Measurements from ENCODE around the gene RPS6KL1. TPM values are rescaled to one million over a fixed set of nuclear protein-coding genes. Genes with fewer than 3 reads are reported as not detected.

RPS6KL1 gene
- total RNA-seq, 4 donors from 2014 or later = 0.86 to 7.5 (median 1.8) TPM

GRCh38 chr14:74861734-74862090, 61.3 kb downstream of the RPS6KL1 start:
- Histone ChIP-seq H3K36me3 (no peaks in the 10 kb centered on the region), H3K27me3 (no peaks in the 10 kb centered on the region), H3K9me3 (no peaks in the 10 kb centered on the region), H3K4me3 (no peak overlapping the region), H3K27ac (no peak overlapping the region), H3K4me1 (peaks cover 4% of the 10 kb centered on the region)
- TF ChIP-seq CTCF (IDR thresholded peaks at IDR 0.05) (no peak), EP300 (IDR thresholded peaks at IDR 0.05) (no peak), POLR2A (IDR thresholded peaks at IDR 0.05) (no peak), POLR2AphosphoS5 (IDR thresholded peaks at IDR 0.05) (no peak)
- DNase-seq (ENCODE audit: low spot score in 2 of 2) = no peak
- 77% methylated on average over 3 of the region's 3 CpGs for WGBS

GRCh38 chr14:74860899-74861733, 61.9 kb downstream of the RPS6KL1 start:
- Histone ChIP-seq H3K4me1 (peaks cover 4% of the 10 kb centered on the region), H3K9me3 (no peaks in the 10 kb centered on the region), H3K36me3 (no peaks in the 10 kb centered on the region), H3K4me3 (no peak overlapping the region), H3K27me3 (no peaks in the 10 kb centered on the region), H3K27ac (no peak overlapping the region)
- 30% methylated on average over 6 of the region's 7 CpGs for WGBS
- TF ChIP-seq POLR2A (IDR thresholded peaks at IDR 0.05) = no peak
- TF ChIP-seq CTCF (IDR thresholded peaks at IDR 0.05) = peak; percentile 70 to 72
- no peak for TF ChIP-seq POLR2AphosphoS5 (IDR thresholded peaks at IDR 0.05)
- TF ChIP-seq EP300 (IDR thresholded peaks at IDR 0.05) = no peak
- peak; percentile 94 to 95 for DNase-seq (ENCODE audit: low spot score in 2 of 2)

DNA sequence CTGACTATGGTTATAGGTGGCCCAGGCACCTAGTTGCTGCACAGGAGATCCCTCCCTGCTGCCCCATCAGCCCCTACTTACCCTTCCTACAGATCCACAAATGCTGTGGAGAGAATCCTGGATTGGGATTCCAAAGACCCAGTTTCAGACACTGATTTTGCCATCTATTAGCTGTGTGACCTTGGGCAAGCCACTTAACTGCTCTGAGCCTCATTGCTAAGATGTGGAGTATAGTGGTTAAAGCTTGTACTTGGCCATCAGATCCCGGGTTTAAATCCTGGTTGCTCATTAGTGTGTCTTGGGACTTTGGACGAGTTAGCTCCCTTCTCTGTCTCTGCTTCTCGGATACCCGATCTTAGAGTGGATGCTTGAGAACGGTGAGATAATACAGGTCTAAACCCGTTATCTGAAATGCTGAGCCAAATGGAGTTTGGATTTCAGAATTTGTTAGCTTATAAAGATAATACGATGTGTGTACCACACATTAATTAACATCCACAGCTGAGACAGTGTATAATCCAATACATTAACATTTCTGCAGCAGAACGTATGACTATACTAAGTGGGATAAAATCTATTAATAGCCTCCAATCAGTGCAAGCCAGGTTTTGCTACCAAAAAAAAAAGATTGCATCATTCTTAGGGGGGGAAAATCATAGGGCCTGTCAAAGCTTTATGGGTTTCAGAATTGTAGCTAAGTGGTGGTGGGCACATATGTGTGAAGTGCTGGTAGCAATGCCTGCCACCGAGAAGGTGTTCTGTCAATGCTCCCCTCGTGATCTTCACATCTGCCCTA, 63.1 kb downstream of the RPS6KL1 start:
- Histone ChIP-seq H3K4me3 (no peak overlapping the region), H3K9me3 (no peaks in the 10 kb centered on the region), H3K4me1 (peaks cover 4% of the 10 kb centered on the region), H3K27ac (no peak overlapping the region), H3K36me3 (no peaks in the 10 kb centered on the region), H3K27me3 (no peaks in the 10 kb centered on the region)
- 64% methylated on average over 10 of the region's 10 CpGs for WGBS
- DNase-seq (ENCODE audit: low spot score in 2 of 2) = no peak
- TF ChIP-seq POLR2A (IDR thresholded peaks at IDR 0.05) (no peak), POLR2AphosphoS5 (IDR thresholded peaks at IDR 0.05) (no peak), CTCF (IDR thresholded peaks at IDR 0.05) (no peak), EP300 (IDR thresholded peaks at IDR 0.05) (no peak)

GRCh38 chr14:74858022-74858421, 65.0 kb downstream of the RPS6KL1 start:
- WGBS = 57% methylated on average over 1 of the region's 1 CpG
- no peak for DNase-seq (ENCODE audit: low spot score in 2 of 2)
- H3K36me3 ChIP-seq = no peaks in the 10 kb centered on the region
- TF ChIP-seq POLR2A (IDR thresholded peaks at IDR 0.05) = no peak
- no peak for TF ChIP-seq POLR2AphosphoS5 (IDR thresholded peaks at IDR 0.05)
- no peak for TF ChIP-seq EP300 (IDR thresholded peaks at IDR 0.05)
- TF ChIP-seq CTCF (IDR thresholded peaks at IDR 0.05) = no peak
- H3K4me3 ChIP-seq = no peak overlapping the region
- peaks cover 15% of the 10 kb centered on the region for H3K4me1 ChIP-seq
- no peaks in the 10 kb centered on the region for H3K9me3 ChIP-seq
- H3K27me3 ChIP-seq = no peaks in the 10 kb centered on the region
- H3K27ac ChIP-seq = no peak overlapping the region

GRCh38 chr14:74856366-74856765, 66.7 kb downstream of the RPS6KL1 start:
- WGBS = 73% methylated on average over 1 of the region's 1 CpG
- no peaks in the 10 kb centered on the region for H3K36me3 ChIP-seq
- no peak for DNase-seq (ENCODE audit: low spot score in 2 of 2)

More at GRCh38 chr14:74856366-74856765, 66.7 kb downstream of the RPS6KL1 start:
- Histone ChIP-seq H3K27me3 (no peaks in the 10 kb centered on the region), H3K4me3 (no peak overlapping the region), H3K27ac (no peak overlapping the region), H3K4me1 (peaks cover 19% of the 10 kb centered on the region), H3K9me3 (no peaks in the 10 kb centered on the region)
- TF ChIP-seq EP300 (IDR thresholded peaks at IDR 0.05) = no peak
- no peak for TF ChIP-seq CTCF (IDR thresholded peaks at IDR 0.05)
- no peak for TF ChIP-seq POLR2AphosphoS5 (IDR thresholded peaks at IDR 0.05)
- no peak for TF ChIP-seq POLR2A (IDR thresholded peaks at IDR 0.05)

All from suprapubic skin (tissue), 4 donors.